ENCODE results near the gene SPTBN5.

Gene SPTBN5

DNA sequence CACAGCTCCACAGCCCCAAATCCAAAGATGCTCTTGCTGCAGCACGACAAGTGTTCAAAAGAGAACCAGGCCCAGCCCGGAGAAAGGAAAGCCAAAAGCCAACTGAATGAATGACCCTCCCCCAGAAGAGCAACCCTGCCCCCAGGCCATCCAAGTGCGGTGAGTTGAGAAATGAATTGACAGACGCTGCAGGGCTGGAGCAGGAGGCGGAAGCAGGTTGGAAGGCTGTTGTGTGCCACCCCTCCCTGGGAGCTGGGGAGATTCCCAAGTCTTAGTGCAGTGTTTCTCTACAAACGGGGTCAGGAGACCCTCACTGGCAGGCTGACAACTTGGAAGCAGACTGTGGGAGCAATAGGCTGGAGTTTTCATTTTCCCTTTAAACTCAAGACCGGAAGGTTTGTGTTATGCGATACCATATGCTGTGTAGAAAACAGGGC is 3.5 kb upstream of the SPTBN5 start:
- H3K36me3 ChIP-seq (ENCODE audit: control insufficient read depth in 4 of 4, insufficient read depth in 4 of 4, low read length in 3 of 4) = peaks cover 0 to 4% (median 0%) of the 10 kb centered on the region in 4 experiments
- peaks cover 0 to 31% (median 29%) of the 10 kb centered on the region in 4 experiments for H3K4me1 ChIP-seq (ENCODE audit: control extremely low read depth in 1 of 4, control insufficient read depth in 4 of 4, insufficient read depth in 4 of 4, low read length in 3 of 4)
- H3K4me3 ChIP-seq (ENCODE audit: control insufficient read depth in 1 of 7, extremely low read depth in 1 of 7, insufficient read depth in 4 of 7, low read depth in 2 of 7, low read length in 6 of 7) = no peak overlapping the region
- CTCF ChIA-PET = interaction anchor here (1.0 kb wide), 1 partner anchor 19 kb away, joined by 4 read pairs; no protein-coding TSS in a partner anchor
- DNase-seq = no peak
- H3K27ac ChIP-seq (ENCODE audit: insufficient read depth in 1 of 2, low read depth in 1 of 2, low read length in 2 of 2, poor library complexity in 1 of 2, severe bottlenecking in 2 of 2) = no peak overlapping the region
- no peaks in the 10 kb centered on the region for H3K27me3 ChIP-seq (replicated peaks in 2 of 5; ENCODE audit: control insufficient read depth in 4 of 5, insufficient read depth in 5 of 5, low read length in 4 of 5)
- POLR2A ChIA-PET = no interaction called here
- WGBS (ENCODE audit: insufficient coverage) = 98% methylated on average over 5 of the region's 8 CpGs
- no peaks in the 10 kb centered on the region for H3K9me3 ChIP-seq (ENCODE audit: control extremely low read depth in 1 of 5, control insufficient read depth in 4 of 5, insufficient read depth in 2 of 5, low read depth in 1 of 5, low read length in 4 of 5)

GRCh38 chr15:41896566-41896965 is 2.7 kb upstream of the SPTBN5 start:
- no peaks in the 10 kb centered on the region for H3K27me3 ChIP-seq (replicated peaks in 2 of 5; ENCODE audit: control insufficient read depth in 4 of 5, insufficient read depth in 5 of 5, low read length in 4 of 5)
- peaks cover 0 to 33% (median 30%) of the 10 kb centered on the region in 4 experiments for H3K4me1 ChIP-seq (ENCODE audit: control extremely low read depth in 1 of 4, control insufficient read depth in 4 of 4, insufficient read depth in 4 of 4, low read length in 3 of 4)
- H3K9me3 ChIP-seq (ENCODE audit: control extremely low read depth in 1 of 5, control insufficient read depth in 4 of 5, insufficient read depth in 2 of 5, low read depth in 1 of 5, low read length in 4 of 5) = no peaks in the 10 kb centered on the region
- peaks cover 0 to 4% (median 0%) of the 10 kb centered on the region in 4 experiments for H3K36me3 ChIP-seq (ENCODE audit: control insufficient read depth in 4 of 4, insufficient read depth in 4 of 4, low read length in 3 of 4)
- POLR2A ChIA-PET = no interaction called here
- no peak overlapping the region for H3K4me3 ChIP-seq (ENCODE audit: control insufficient read depth in 1 of 7, extremely low read depth in 1 of 7, insufficient read depth in 4 of 7, low read depth in 2 of 7, low read length in 6 of 7)
- no peak overlapping the region for H3K27ac ChIP-seq (ENCODE audit: insufficient read depth in 1 of 2, low read depth in 1 of 2, low read length in 2 of 2, poor library complexity in 1 of 2, severe bottlenecking in 2 of 2)
- CTCF ChIA-PET = interaction anchor here (0.7 to 1.8 kb wide), 2 partner anchors 39 to 86 kb away, joined by 3 to 4 read pairs; no protein-coding TSS in a partner anchor
- DNase-seq = no peak
- WGBS (ENCODE audit: insufficient coverage) = 97% methylated on average over 5 of the region's 6 CpGs

GRCh38 chr15:41895957-41896356 is 2.1 kb upstream of the SPTBN5 start:
- CTCF ChIA-PET = interaction anchor here (0.7 to 2.2 kb wide), 9 partner anchors 8 to 122 kb away, joined by 3 to 24 read pairs (median 4); partner anchors contain the start of gene MAPKBP1
- POLR2A ChIA-PET = interaction anchor here (1.4 to 1.5 kb wide), 2 partner anchors 11 to 121 kb away, joined by 4 to 7 read pairs; partner anchors contain the start of gene MAPKBP1
- no peaks in the 10 kb centered on the region for H3K27me3 ChIP-seq (replicated peaks in 2 of 5; ENCODE audit: control insufficient read depth in 4 of 5, insufficient read depth in 5 of 5, low read length in 4 of 5)
- peaks cover 0 to 4% (median 0%) of the 10 kb centered on the region in 4 experiments for H3K36me3 ChIP-seq (ENCODE audit: control insufficient read depth in 4 of 4, insufficient read depth in 4 of 4, low read length in 3 of 4)
- no peak overlapping the region for H3K4me3 ChIP-seq (ENCODE audit: control insufficient read depth in 1 of 7, extremely low read depth in 1 of 7, insufficient read depth in 4 of 7, low read depth in 2 of 7, low read length in 6 of 7)
- no peaks in the 10 kb centered on the region for H3K9me3 ChIP-seq (ENCODE audit: control extremely low read depth in 1 of 5, control insufficient read depth in 4 of 5, insufficient read depth in 2 of 5, low read depth in 1 of 5, low read length in 4 of 5)
- H3K4me1 ChIP-seq (ENCODE audit: control extremely low read depth in 1 of 4, control insufficient read depth in 4 of 4, insufficient read depth in 4 of 4, low read length in 3 of 4) = peaks cover 0 to 33% (median 28%) of the 10 kb centered on the region in 4 experiments
- no CpG with 5 or more reads among the region's 1 CpG for WGBS (ENCODE audit: insufficient coverage)
- no peak overlapping the region for H3K27ac ChIP-seq (ENCODE audit: insufficient read depth in 1 of 2, low read depth in 1 of 2, low read length in 2 of 2, poor library complexity in 1 of 2, severe bottlenecking in 2 of 2)
- DNase-seq = no peak

DNA sequence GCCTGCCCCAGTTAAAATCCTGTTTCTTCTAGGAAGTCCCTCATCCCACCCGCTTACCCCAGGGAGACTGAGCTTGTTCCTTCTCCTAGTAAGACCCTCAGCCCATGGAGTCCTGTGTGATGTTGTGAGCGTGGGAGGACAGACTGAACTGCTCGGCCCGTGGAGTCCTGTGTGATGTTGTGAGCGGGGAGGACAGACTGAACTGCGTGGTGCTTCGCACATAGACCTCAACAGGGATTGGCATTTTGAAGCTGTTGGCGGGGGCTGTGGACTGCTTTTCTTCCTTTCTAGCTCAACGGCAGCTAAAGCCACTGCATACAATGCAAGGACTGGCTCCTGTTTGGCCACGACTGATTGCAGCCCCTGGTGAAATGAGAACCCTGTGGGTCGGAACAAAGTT is 1.6 kb upstream of the SPTBN5 start:
- ChIA-PET POLR2A (interaction anchor here (0.9 to 1.5 kb wide), 3 partner anchors 9 to 121 kb away, joined by 4 to 7 read pairs (median 4); partner anchors contain the start of gene MAPKBP1), CTCF (interaction anchor here (0.7 to 2.2 kb wide), 11 partner anchors 9 to 122 kb away, joined by 3 to 24 read pairs (median 4); partner anchors contain the start of gene MAPKBP1)
- no peak for DNase-seq
- peak overlapping the region in 1 of 7 experiments; percentile 46 for H3K4me3 ChIP-seq (ENCODE audit: control insufficient read depth in 1 of 7, extremely low read depth in 1 of 7, insufficient read depth in 4 of 7, low read depth in 2 of 7, low read length in 6 of 7)
- 100% methylated on average over 6 of the region's 11 CpGs for WGBS (ENCODE audit: insufficient coverage)
- peaks cover 0 to 33% (median 26%) of the 10 kb centered on the region in 4 experiments for H3K4me1 ChIP-seq (ENCODE audit: control extremely low read depth in 1 of 4, control insufficient read depth in 4 of 4, insufficient read depth in 4 of 4, low read length in 3 of 4)
- H3K27ac ChIP-seq (ENCODE audit: insufficient read depth in 1 of 2, low read depth in 1 of 2, low read length in 2 of 2, poor library complexity in 1 of 2, severe bottlenecking in 2 of 2) = no peak overlapping the region
- H3K36me3 ChIP-seq (ENCODE audit: control insufficient read depth in 4 of 4, insufficient read depth in 4 of 4, low read length in 3 of 4) = no peaks in the 10 kb centered on the region
- no peaks in the 10 kb centered on the region for H3K9me3 ChIP-seq (ENCODE audit: control extremely low read depth in 1 of 5, control insufficient read depth in 4 of 5, insufficient read depth in 2 of 5, low read depth in 1 of 5, low read length in 4 of 5)
- H3K27me3 ChIP-seq (replicated peaks in 2 of 5; ENCODE audit: control insufficient read depth in 4 of 5, insufficient read depth in 5 of 5, low read length in 4 of 5) = no peaks in the 10 kb centered on the region

DNA sequence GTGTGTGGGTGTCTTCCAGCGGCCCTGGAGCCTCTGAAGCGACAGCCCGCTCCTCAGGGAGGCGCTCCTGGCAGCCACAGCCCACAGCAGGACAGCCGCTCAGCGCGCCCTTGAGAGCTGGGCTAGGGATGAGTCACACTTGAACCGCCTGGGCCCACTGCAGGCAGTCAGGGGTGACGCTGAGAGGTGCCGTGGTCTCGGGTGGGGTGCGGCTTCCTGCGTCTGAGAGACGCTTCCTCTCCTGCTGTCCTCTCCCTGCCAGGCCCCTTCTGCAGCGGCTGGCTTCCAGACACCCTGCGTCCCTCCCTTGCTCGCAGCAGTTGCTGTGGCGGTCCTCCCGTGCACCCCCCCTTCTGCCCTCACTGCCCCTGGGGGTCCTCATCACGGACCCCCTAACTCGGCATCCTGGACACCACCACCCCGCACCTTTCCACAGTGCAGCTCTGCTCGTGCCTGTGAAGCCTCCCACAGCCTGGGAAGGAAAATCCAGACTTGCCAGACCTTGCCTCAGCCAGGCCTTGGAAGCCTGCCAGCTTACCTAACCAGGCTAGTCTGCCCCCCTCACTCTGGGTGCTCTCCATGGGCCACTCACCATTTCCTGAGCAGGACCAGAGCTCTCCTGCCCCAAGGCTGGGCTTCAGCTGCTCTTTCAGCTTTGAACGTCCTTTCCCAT is 1.1 kb upstream of the SPTBN5 start:
- ChIA-PET CTCF (interaction anchor here (0.6 to 2.2 kb wide), 12 partner anchors 9 to 121 kb away, joined by 3 to 24 read pairs (median 4); partner anchors contain the start of gene MAPKBP1), POLR2A (interaction anchor here (0.9 to 1.5 kb wide), 3 partner anchors 9 to 120 kb away, joined by 4 to 7 read pairs (median 4); partner anchors contain the start of gene MAPKBP1)
- Histone ChIP-seq H3K4me3 (ENCODE audit: control insufficient read depth in 1 of 7, extremely low read depth in 1 of 7, insufficient read depth in 4 of 7, low read depth in 2 of 7, low read length in 6 of 7) (peak overlapping the region in 3 of 7 experiments; percentile 24 to 46 (median 46)), H3K9me3 (ENCODE audit: control extremely low read depth in 1 of 5, control insufficient read depth in 4 of 5, insufficient read depth in 2 of 5, low read depth in 1 of 5, low read length in 4 of 5) (no peaks in the 10 kb centered on the region), H3K4me1 (ENCODE audit: control extremely low read depth in 1 of 4, control insufficient read depth in 4 of 4, insufficient read depth in 4 of 4, low read length in 3 of 4) (peaks cover 0 to 33% (median 24%) of the 10 kb centered on the region in 4 experiments), H3K36me3 (ENCODE audit: control insufficient read depth in 4 of 4, insufficient read depth in 4 of 4, low read length in 3 of 4) (no peaks in the 10 kb centered on the region), H3K27ac (ENCODE audit: insufficient read depth in 1 of 2, low read depth in 1 of 2, low read length in 2 of 2, poor library complexity in 1 of 2, severe bottlenecking in 2 of 2) (no peak overlapping the region), H3K27me3 (replicated peaks in 2 of 5; ENCODE audit: control insufficient read depth in 4 of 5, insufficient read depth in 5 of 5, low read length in 4 of 5) (no peaks in the 10 kb centered on the region)
- peak; percentile 85 to 96 (median 94) for DNase-seq
- 5% methylated on average over 21 of the region's 24 CpGs for WGBS (ENCODE audit: insufficient coverage)

DNA sequence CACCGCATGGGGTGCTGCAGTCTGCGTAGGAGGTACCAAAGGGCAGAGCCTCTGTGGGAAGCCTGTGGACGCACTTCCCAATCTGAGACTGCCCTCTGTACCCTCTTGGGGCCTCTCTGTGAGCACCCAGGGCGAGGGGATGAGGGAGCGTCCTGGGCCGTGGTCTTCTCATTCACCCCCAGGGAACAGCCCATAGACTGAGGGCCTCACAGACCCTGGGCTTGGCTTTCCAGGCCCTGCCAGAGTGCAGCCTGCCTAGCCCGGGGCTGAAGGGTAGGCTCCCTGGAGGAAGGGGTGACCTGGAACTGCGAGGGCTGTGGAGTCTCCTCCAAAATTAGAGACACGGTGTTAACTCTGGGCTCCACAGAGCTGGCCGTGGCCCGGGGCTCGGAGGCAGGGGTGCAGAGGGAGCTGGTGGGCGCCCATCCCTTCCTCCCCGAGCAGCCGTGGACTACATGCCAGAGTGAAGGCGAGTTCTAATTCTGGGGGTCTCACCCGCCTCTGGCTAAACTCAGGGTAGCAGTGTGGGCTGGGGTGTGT is 468 bp upstream of the SPTBN5 start:
- WGBS (ENCODE audit: insufficient coverage) = 86% methylated on average over 15 of the region's 17 CpGs
- H3K4me3 ChIP-seq (ENCODE audit: control insufficient read depth in 1 of 7, extremely low read depth in 1 of 7, insufficient read depth in 4 of 7, low read depth in 2 of 7, low read length in 6 of 7) = peak overlapping the region in 3 of 7 experiments; percentile 13 to 46 (median 46)
- peaks cover 0 to 33% (median 23%) of the 10 kb centered on the region in 4 experiments for H3K4me1 ChIP-seq (ENCODE audit: control extremely low read depth in 1 of 4, control insufficient read depth in 4 of 4, insufficient read depth in 4 of 4, low read length in 3 of 4)
- DNase-seq = no peak
- no peak overlapping the region for H3K27ac ChIP-seq (ENCODE audit: insufficient read depth in 1 of 2, low read depth in 1 of 2, low read length in 2 of 2, poor library complexity in 1 of 2, severe bottlenecking in 2 of 2)
- POLR2A ChIA-PET = interaction anchor here (1.5 kb wide), 1 partner anchor 120 kb away, joined by 7 read pairs; the partner anchor contains the start of gene MAPKBP1
- CTCF ChIA-PET = interaction anchor here (0.6 to 2.2 kb wide), 6 partner anchors 10 to 67 kb away, joined by 3 to 24 read pairs (median 4); no protein-coding TSS in a partner anchor
- no peaks in the 10 kb centered on the region for H3K36me3 ChIP-seq (ENCODE audit: control insufficient read depth in 4 of 4, insufficient read depth in 4 of 4, low read length in 3 of 4)
- H3K9me3 ChIP-seq (ENCODE audit: control extremely low read depth in 1 of 5, control insufficient read depth in 4 of 5, insufficient read depth in 2 of 5, low read depth in 1 of 5, low read length in 4 of 5) = no peaks in the 10 kb centered on the region
- H3K27me3 ChIP-seq (replicated peaks in 2 of 5; ENCODE audit: control insufficient read depth in 4 of 5, insufficient read depth in 5 of 5, low read length in 4 of 5) = no peaks in the 10 kb centered on the region

Data from common myeloid progenitor, CD34-positive (primary cell).